Keratinocyte (primary cell): Measurements from ENCODE around the gene SSUH2. TPM values are rescaled to one million over a fixed set of nuclear protein-coding genes. Genes with fewer than 3 reads are reported as not detected.

ENCODE experiments used
- DNase-seq: peaks from one replicate; pipeline ENCODE4 v3.0.0-alpha.2; 2011; ENCODE audit warnings: low read depth, missing footprints, low spot score
- FAIRE-seq: peaks from 2 replicates; lab custom pipeline; 2011; peaks lifted over from hg19 to GRCh38; lab: Jason Lieb, UNC
- H2AFZ ChIP-seq: 2 replicates; pipeline ENCODE4 v1.6.0; 2012; ENCODE audit warnings: low read length, control low read depth, inconsistent platforms; ENCODE audit not compliant: control insufficient read depth
- H3K27ac ChIP-seq: 2 replicates; pipeline ENCODE4 v1.5.1; 2011; ENCODE audit warnings: low read length; ENCODE audit not compliant: control insufficient read depth, insufficient read depth
- H3K27me3 ChIP-seq: 3 replicates; pipeline ENCODE4 v1.6.0; 2011; ENCODE audit warnings: low read length; ENCODE audit not compliant: control insufficient read depth, insufficient read depth; ENCODE audit errors: extremely low read depth
- H3K36me3 ChIP-seq, 2 experiments: 2 replicates in 1 of 2; 3 replicates in 1 of 2; pipeline ENCODE4 v1.5.1; 2011; ENCODE audit warnings: low read length in 2 of 2, mild to moderate bottlenecking in 1 of 2; ENCODE audit not compliant: control insufficient read depth in 2 of 2, insufficient read depth in 2 of 2; ENCODE audit errors: extremely low read depth in 1 of 2
- H3K4me1 ChIP-seq: 3 replicates; pipeline ENCODE4 v1.5.1; 2011; ENCODE audit warnings: low read length; ENCODE audit not compliant: control insufficient read depth, insufficient read depth; ENCODE audit errors: extremely low read depth
- H3K4me2 ChIP-seq: 3 replicates; pipeline ENCODE4 v1.6.0; 2011; ENCODE audit warnings: low read depth, low read length; ENCODE audit not compliant: control insufficient read depth, insufficient read depth; ENCODE audit errors: extremely low read depth
- H3K4me3 ChIP-seq, 3 experiments: fragments of 200-600 bp in 1 of 3; sonication (generic) in 1 of 3; 2 replicates in 2 of 3; 3 replicates in 1 of 3; pipeline ENCODE4 v1.5.1; 2011 to 2016; ENCODE audit warnings: low read length in 3 of 3, mild to moderate bottlenecking in 3 of 3, control low read depth in 2 of 3, inconsistent platforms in 1 of 3, low read depth in 1 of 3, mixed read lengths in 1 of 3, mixed run types in 1 of 3, moderate library complexity in 1 of 3; ENCODE audit not compliant: control insufficient read depth in 2 of 3, insufficient read depth in 2 of 3; ENCODE audit errors: extremely low read depth in 1 of 3
- H3K79me2 ChIP-seq: 2 replicates; pipeline ENCODE4 v1.6.0; 2012; ENCODE audit warnings: low read length; ENCODE audit not compliant: control insufficient read depth, insufficient read depth
- H3K9ac ChIP-seq: 3 replicates; pipeline ENCODE4 v1.6.0; 2011; ENCODE audit warnings: low read length; ENCODE audit not compliant: control insufficient read depth, insufficient read depth; ENCODE audit errors: extremely low read depth
- H3K9me1 ChIP-seq: 3 replicates; pipeline ENCODE4 v1.6.0; 2011; ENCODE audit warnings: low read length; ENCODE audit not compliant: control insufficient read depth, insufficient read depth; ENCODE audit errors: extremely low read depth
- H3K9me3 ChIP-seq: 2 replicates; pipeline ENCODE4 v1.5.1; 2012; ENCODE audit warnings: low read depth, low read length; ENCODE audit not compliant: control insufficient read depth
- H4K20me1 ChIP-seq: 3 replicates; pipeline ENCODE4 v1.6.0; 2011; ENCODE audit warnings: low read length; ENCODE audit not compliant: control insufficient read depth, insufficient read depth; ENCODE audit errors: extremely low read depth
- EZH2 ChIP-seq: IDR thresholded peaks from one replicate; pipeline ENCODE4 v1.6.1; 2012; ENCODE audit warnings: inconsistent platforms, mild to moderate bottlenecking, low read length, moderate library complexity
- dilution Hi-C: fragments of 300-500 bp; cut with MboI; formaldehyde crosslinking; loops from one replicate; pipeline ENCODE4 v1.7.0; 2020; ENCODE audit warnings: low sequenced_read_pairs; ENCODE audit not compliant: extremely low pct_ligation_motif_present
- polyA plus RNA-seq, 5 experiments: library from polyadenylated mRNA; depleted of rRNA in 3 of 5; stranded (reverse) in 3 of 5; stranded (forward) in 1 of 5; unstranded in 1 of 5; fragments of >200 nt; gene quantifications; 1 replicate in 1 of 5; 2 replicates in 3 of 5; 3 replicates in 1 of 5; pipeline versions ENCODE4 v1.2.1 to v1.2.3, GENCODE V29; 2011 to 2012; ENCODE audit warnings: missing spikeins in 2 of 5, low read depth in 1 of 5, low replicate concordance in 1 of 5
- TF ChIP-seq, protein P1 (sequence below), 3 experiments: IDR thresholded peaks in 1 of 3; conservative IDR thresholded peaks in 1 of 3; optimal IDR thresholded peaks in 1 of 3; 2 replicates in 2 of 3; 3 replicates in 1 of 3; pipeline versions ENCODE3 to v1.5.1; 2011; ENCODE audit warnings: low read length in 3 of 3, mild to moderate bottlenecking in 3 of 3, moderate library complexity in 2 of 3, control low read depth in 1 of 3, inconsistent platforms in 1 of 3; ENCODE audit not compliant: insufficient read depth in 2 of 3; ENCODE audit errors: extremely low read depth in 1 of 3

The SSUH2 gene
- polyA plus RNA-seq, 1 donor (not counting 4 experiments of a cell fraction or from before 2014, with no cell fraction given), result 0.09 TPM

DNA sequence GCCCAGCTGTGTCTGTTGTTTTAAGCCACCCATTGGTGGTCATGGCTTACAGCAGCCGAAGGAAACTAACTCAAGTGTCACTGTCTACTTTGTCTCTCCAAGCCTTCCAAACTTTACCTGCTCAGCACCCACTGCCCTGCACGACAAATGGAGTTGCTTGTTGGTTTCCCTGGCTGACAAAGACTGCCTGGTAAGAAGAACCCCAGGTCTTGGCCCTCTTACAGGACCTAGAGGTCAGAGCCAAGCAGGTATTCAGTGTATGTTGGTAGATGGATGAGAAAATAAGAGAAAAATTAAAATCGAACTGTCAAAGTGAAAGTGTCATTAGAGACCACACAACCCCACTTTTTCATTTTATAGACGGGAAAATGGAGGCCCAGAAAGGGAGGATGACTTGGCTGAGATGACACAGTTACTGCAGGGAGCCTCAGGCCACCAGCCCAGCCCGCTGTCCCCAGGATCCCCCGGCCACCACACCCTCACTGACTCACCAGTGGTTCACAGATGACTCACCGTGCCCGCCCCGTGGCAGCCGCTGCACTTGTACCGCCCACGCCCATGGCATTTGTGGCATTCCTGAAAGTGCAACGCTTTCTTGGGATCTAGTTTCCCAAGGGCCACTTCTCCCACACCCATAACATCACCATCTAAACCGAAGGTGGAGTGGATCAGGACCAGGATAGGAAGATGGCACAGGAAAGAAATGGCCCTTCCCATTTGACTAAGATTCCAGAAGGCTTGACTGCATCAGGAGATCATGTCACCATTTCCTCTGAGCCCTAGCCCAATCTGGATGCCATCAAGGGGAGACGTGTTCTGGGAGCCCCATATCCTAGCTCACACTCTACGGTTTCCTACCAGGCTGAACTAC is 15.2 kb downstream of the SSUH2 start:
- no peaks in the 10 kb centered on the region for H3K79me2 ChIP-seq
- H3K4me3 ChIP-seq, result no peak overlapping the region
- peak overlapping the region; percentile 74 for H3K27ac ChIP-seq
- H4K20me1 ChIP-seq, result no peaks in the 10 kb centered on the region
- TF ChIP-seq, protein P1, sequence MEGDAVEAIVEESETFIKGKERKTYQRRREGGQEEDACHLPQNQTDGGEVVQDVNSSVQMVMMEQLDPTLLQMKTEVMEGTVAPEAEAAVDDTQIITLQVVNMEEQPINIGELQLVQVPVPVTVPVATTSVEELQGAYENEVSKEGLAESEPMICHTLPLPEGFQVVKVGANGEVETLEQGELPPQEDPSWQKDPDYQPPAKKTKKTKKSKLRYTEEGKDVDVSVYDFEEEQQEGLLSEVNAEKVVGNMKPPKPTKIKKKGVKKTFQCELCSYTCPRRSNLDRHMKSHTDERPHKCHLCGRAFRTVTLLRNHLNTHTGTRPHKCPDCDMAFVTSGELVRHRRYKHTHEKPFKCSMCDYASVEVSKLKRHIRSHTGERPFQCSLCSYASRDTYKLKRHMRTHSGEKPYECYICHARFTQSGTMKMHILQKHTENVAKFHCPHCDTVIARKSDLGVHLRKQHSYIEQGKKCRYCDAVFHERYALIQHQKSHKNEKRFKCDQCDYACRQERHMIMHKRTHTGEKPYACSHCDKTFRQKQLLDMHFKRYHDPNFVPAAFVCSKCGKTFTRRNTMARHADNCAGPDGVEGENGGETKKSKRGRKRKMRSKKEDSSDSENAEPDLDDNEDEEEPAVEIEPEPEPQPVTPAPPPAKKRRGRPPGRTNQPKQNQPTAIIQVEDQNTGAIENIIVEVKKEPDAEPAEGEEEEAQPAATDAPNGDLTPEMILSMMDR (optimal IDR thresholded peaks at IDR 0.05 in 1 of 3, IDR thresholded peaks at IDR 0.05 in 1 of 3, conservative IDR thresholded peaks at IDR 0.05 in 1 of 3; ENCODE audit: extremely low read depth in 1 of 3, insufficient read depth in 2 of 3, low read length in 3 of 3), result no peak
- no peak for TF ChIP-seq EZH2
- H2AFZ ChIP-seq, result no peak overlapping the region
- H3K36me3 ChIP-seq, result no peaks in the 10 kb centered on the region
- H3K4me2 ChIP-seq, result peak overlapping the region; percentile 66
- peaks cover 22% of the 10 kb centered on the region for H3K4me1 ChIP-seq
- DNase-seq, result peak; percentile 83
- dilution Hi-C loops, result no loop called here
- H3K9me1 ChIP-seq, result no peaks in the 10 kb centered on the region
- peak overlapping the region; percentile 19 for H3K9ac ChIP-seq
- peak; percentile 89 for FAIRE-seq
- H3K27me3 ChIP-seq, result no peaks in the 10 kb centered on the region
- H3K9me3 ChIP-seq, result no peaks in the 10 kb centered on the region

DNA sequence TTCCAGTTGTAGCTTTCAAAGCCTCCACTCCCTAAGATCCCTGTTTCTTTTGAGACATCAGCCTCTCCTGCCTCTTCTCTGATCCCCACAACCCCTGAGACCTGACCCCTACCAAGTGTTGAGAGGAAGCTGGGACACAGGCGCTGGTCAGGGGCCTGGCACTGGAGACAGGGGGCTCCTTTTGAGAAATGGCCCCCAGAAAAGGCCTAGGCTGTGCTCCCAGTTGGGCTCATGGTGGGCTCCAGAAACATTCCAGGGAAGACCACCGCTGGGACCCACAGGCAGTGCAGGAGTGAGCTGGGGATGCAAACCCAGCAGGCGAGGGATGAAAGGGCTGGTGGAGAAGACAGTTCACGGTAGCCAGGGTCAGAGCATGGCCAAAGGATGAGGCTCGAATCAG is 16.6 kb downstream of the SSUH2 start:
- Histone ChIP-seq H3K4me2 (no peak overlapping the region), H4K20me1 (no peaks in the 10 kb centered on the region), H3K9me1 (no peaks in the 10 kb centered on the region), H3K36me3 (no peaks in the 10 kb centered on the region), H3K27me3 (peaks cover 3% of the 10 kb centered on the region), H3K9ac (no peak overlapping the region), H3K9me3 (no peaks in the 10 kb centered on the region), H2AFZ (no peak overlapping the region), H3K27ac (no peak overlapping the region), H3K4me3 (no peak overlapping the region), H3K4me1 (peaks cover 24% of the 10 kb centered on the region), H3K79me2 (no peaks in the 10 kb centered on the region)
- no peak for FAIRE-seq
- no peak for DNase-seq
- dilution Hi-C loops, result no loop called here
- TF ChIP-seq EZH2, result no peak
- TF ChIP-seq, protein P1 (optimal IDR thresholded peaks at IDR 0.05 in 1 of 3, IDR thresholded peaks at IDR 0.05 in 1 of 3, conservative IDR thresholded peaks at IDR 0.05 in 1 of 3; ENCODE audit: extremely low read depth in 1 of 3, insufficient read depth in 2 of 3, low read length in 3 of 3), result no peak
